GM15510 (cell line): ENCODE measurements around the gene HES7.

Source experiments
- POLR2A ChIP-seq: IDR thresholded peaks from 3 replicates; pipeline ENCODE4 v1.6.1; 2011; ENCODE audit warnings: borderline replicate concordance; ENCODE audit not compliant: insufficient read length; ENCODE audit errors: extremely low read depth

The HES7 gene

GRCh38 chr17:8140065-8141029, 16.4 kb upstream of the HES7 start:
- TF ChIP-seq POLR2A: no peak

GRCh38 chr17:8138672-8139371, 14.9 kb upstream of the HES7 start:
- peak; percentile 60 for TF ChIP-seq POLR2A

- no peak for TF ChIP-seq POLR2A
Observed at GRCh38 chr17:8138374-8138671, 14.4 kb upstream of the HES7 start.

GRCh38 chr17:8137645-8138373, 13.9 kb upstream of the HES7 start:
- TF ChIP-seq POLR2A: no peak

GRCh38 chr17:8133941-8134340, 10.0 kb upstream of the HES7 start:
- TF ChIP-seq POLR2A: no peak

- TF ChIP-seq POLR2A: no peak
Observed at GRCh38 chr17:8133399-8133798, 9.5 kb upstream of the HES7 start.

- TF ChIP-seq POLR2A: no peak
Observed at GRCh38 chr17:8131844-8132441, 8.0 kb upstream of the HES7 start.

- no peak for TF ChIP-seq POLR2A
Observed at GRCh38 chr17:8128125-8128784, 4.3 kb upstream of the HES7 start.

GRCh38 chr17:8126491-8127066, 2.7 kb upstream of the HES7 start:
- TF ChIP-seq POLR2A: peak; percentile 43

- no peak for TF ChIP-seq POLR2A
Observed at GRCh38 chr17:8125947-8126490, 2.1 kb upstream of the HES7 start.

GRCh38 chr17:8125154-8125946, 1.4 kb upstream of the HES7 start:
- peak; percentile 22 for TF ChIP-seq POLR2A

GRCh38 chr17:8124350-8125153, 646 bp upstream of the HES7 start:
- no peak for TF ChIP-seq POLR2A

GRCh38 chr17:8122924-8123694, 797 bp downstream of the HES7 start:
- TF ChIP-seq POLR2A: no peak
